H1 (cell line): ENCODE data around the gene BBLN. TPM values are rescaled to one million over a fixed set of nuclear protein-coding genes. Genes with fewer than 3 reads are reported as not detected.

Experiments used
- CTCF ChIA-PET: fragments of 300-600 bp; sonication (Branson Sonifier 250); formaldehyde crosslinking; loops from one replicate; lab custom pipeline; 2021; ENCODE audit not compliant: partially characterized antibody; lab: Charles Lee
- POLR2A ChIA-PET: fragments of 300-600 bp; sonication (Branson Sonifier 250); formaldehyde crosslinking; loops from one replicate; lab custom pipeline; 2021; ENCODE audit warnings: inconsistent platforms; ENCODE audit not compliant: partially characterized antibody; lab: Charles Lee
- DNase-seq, 2 experiments: peaks; one replicate each; pipeline versions ENCODE4 v3.0.0 to v3.0.0-alpha.2; 2010 to 2022; ENCODE audit warnings: low spot score in 2 of 2, low read depth in 1 of 2, mixed read lengths in 1 of 2
- FAIRE-seq: peaks from 2 replicates; lab custom pipeline; 2011; peaks lifted over from hg19 to GRCh38; lab: Jason Lieb, UNC
- H2AFZ ChIP-seq: 2 replicates; pipeline ENCODE4 v1.8.1; 2012; ENCODE audit warnings: low read length, inconsistent platforms
- H2AK5ac ChIP-seq: 2 replicates; pipeline ENCODE4 v1.6.1; 2013; ENCODE audit warnings: low read depth, low read length
- H2BK120ac ChIP-seq: replicated peaks from 2 replicates; pipeline ENCODE3; 2013; ENCODE audit warnings: low read depth, low read length, inconsistent platforms
- H2BK12ac ChIP-seq: 2 replicates; pipeline ENCODE4 v1.6.1; 2013; ENCODE audit warnings: low read depth, low read length
- H2BK15ac ChIP-seq: 2 replicates; pipeline ENCODE4 v1.6.1; 2013; ENCODE audit warnings: low read length
- H2BK20ac ChIP-seq: 2 replicates; pipeline ENCODE4 v1.6.1; 2013; ENCODE audit warnings: low read length
- H2BK5ac ChIP-seq: 2 replicates; pipeline ENCODE4 v1.6.1; 2013; ENCODE audit warnings: low read depth, low read length
- H3K14ac ChIP-seq: 2 replicates; pipeline ENCODE4 v1.6.1; 2013; ENCODE audit warnings: inconsistent platforms; ENCODE audit not compliant: insufficient read length
- H3K18ac ChIP-seq: 2 replicates; pipeline ENCODE4 v1.6.1; 2013; ENCODE audit warnings: low read length; ENCODE audit errors: extremely low read depth
- H3K23ac ChIP-seq: 2 replicates; pipeline ENCODE4 v1.6.1; 2013; ENCODE audit warnings: inconsistent platforms; ENCODE audit not compliant: insufficient read length
- H3K23me2 ChIP-seq: 2 replicates; pipeline ENCODE4 v1.6.1; 2013; ENCODE audit warnings: low read depth, low read length
- H3K27ac ChIP-seq: 2 replicates; pipeline ENCODE4 v1.6.1; 2011; ENCODE audit warnings: low read depth, low read length, inconsistent platforms
- H3K27me3 ChIP-seq, 4 experiments: replicated peaks in 1 of 4; 1 replicate in 1 of 4; 2 replicates in 3 of 4; pipeline versions ENCODE4 v1.6.1 to v1.8.1; 2011 to 2013; ENCODE audit warnings: low read length in 3 of 4, mild to moderate bottlenecking in 3 of 4, inconsistent platforms in 2 of 4, mixed read lengths in 2 of 4, moderate library complexity in 1 of 4; ENCODE audit not compliant: control insufficient read depth in 3 of 4, insufficient read depth in 3 of 4; ENCODE audit errors: extremely low read depth in 1 of 4
- H3K36me3 ChIP-seq, 4 experiments: 2 replicates each; pipeline versions ENCODE4 v1.6.1 to v1.8.1; 2011 to 2013; ENCODE audit warnings: mild to moderate bottlenecking in 4 of 4, low read length in 3 of 4, moderate library complexity in 2 of 4, control low read depth in 1 of 4, inconsistent platforms in 1 of 4; ENCODE audit not compliant: insufficient read depth in 4 of 4, control insufficient read depth in 2 of 4
- H3K4ac ChIP-seq: replicated peaks from 2 replicates; pipeline ENCODE3; 2013; ENCODE audit warnings: low read length, low read depth, mixed read lengths, inconsistent platforms; ENCODE audit not compliant: insufficient read length
- H3K4me1 ChIP-seq, 4 experiments: replicated peaks in 1 of 4; 1 replicate in 1 of 4; 2 replicates in 3 of 4; pipeline versions ENCODE4 v1.6.1 to v1.8.1; 2011 to 2013; ENCODE audit warnings: low read length in 3 of 4, inconsistent platforms in 2 of 4, mixed read lengths in 1 of 4; ENCODE audit not compliant: insufficient read depth in 4 of 4, control insufficient read depth in 3 of 4
- H3K4me2 ChIP-seq, 2 experiments: 2 replicates each; pipeline versions ENCODE4 v1.6.1 to v1.8.1; 2011 to 2013; ENCODE audit warnings: low read depth in 2 of 2, low read length in 2 of 2, control low read depth in 1 of 2, inconsistent platforms in 1 of 2, mild to moderate bottlenecking in 1 of 2; ENCODE audit not compliant: insufficient read depth in 1 of 2
- H3K4me3 ChIP-seq, 4 experiments: fragments of 200-600, 300-600 bp in 1 of 4; sonication (generic), shearing (Covaris generic), sonication (Bioruptor Twin) in 1 of 4; 2 replicates each; pipeline versions ENCODE4 v1.5.1 to v1.8.1; 2011 to 2016; ENCODE audit warnings: low read length in 4 of 4, low read depth in 3 of 4, control low read depth in 2 of 4, inconsistent platforms in 2 of 4, mild to moderate bottlenecking in 2 of 4, mixed read lengths in 1 of 4, moderate library complexity in 1 of 4; ENCODE audit not compliant: insufficient read depth in 2 of 4; ENCODE audit errors: extremely low read depth in 1 of 4
- H3K56ac ChIP-seq: replicated peaks from 2 replicates; pipeline ENCODE3; 2013; ENCODE audit warnings: low read depth, mild to moderate bottlenecking, mixed read lengths, low read length, inconsistent platforms; ENCODE audit not compliant: insufficient read length
- H3K79me1 ChIP-seq: 2 replicates; pipeline ENCODE4 v1.6.1; 2013; ENCODE audit warnings: low read depth, low read length, control low read depth
- H3K79me2 ChIP-seq, 2 experiments: 2 replicates each; pipeline versions ENCODE4 v1.6.1 to v1.8.1; 2012 to 2013; ENCODE audit warnings: low read length in 2 of 2, mild to moderate bottlenecking in 2 of 2, inconsistent platforms in 1 of 2; ENCODE audit not compliant: insufficient read depth in 2 of 2, control insufficient read depth in 1 of 2
- H3K9ac ChIP-seq, 4 experiments: replicated peaks in 1 of 4; 1 replicate in 1 of 4; 2 replicates in 3 of 4; pipeline versions ENCODE4 v1.6.1 to v1.8.1; 2011 to 2013; ENCODE audit warnings: low read depth in 3 of 4, low read length in 3 of 4, control low read depth in 2 of 4, mild to moderate bottlenecking in 2 of 4, moderate library complexity in 2 of 4, inconsistent platforms in 1 of 4; ENCODE audit errors: extremely low read depth in 1 of 4
- H3K9me3 ChIP-seq, 2 experiments: 2 replicates each; pipeline versions ENCODE4 v1.6.1 to v1.8.1; 2012 to 2013; ENCODE audit warnings: mild to moderate bottlenecking in 2 of 2, moderate library complexity in 2 of 2, control low read depth in 1 of 2, inconsistent platforms in 1 of 2, low read depth in 1 of 2, low read length in 1 of 2, mixed read lengths in 1 of 2; ENCODE audit not compliant: insufficient read depth in 2 of 2
- H4K20me1 ChIP-seq, 2 experiments: replicated peaks in 1 of 2; 2 replicates each; pipeline versions ENCODE3 to v1.8.1; 2011 to 2013; ENCODE audit warnings: inconsistent platforms in 2 of 2, low read length in 2 of 2, mild to moderate bottlenecking in 1 of 2; ENCODE audit not compliant: insufficient read depth in 2 of 2, control insufficient read depth in 1 of 2
- H4K5ac ChIP-seq: 2 replicates; pipeline ENCODE4 v1.6.1; 2013; ENCODE audit warnings: low read length, low read depth, mixed read lengths, inconsistent platforms; ENCODE audit not compliant: insufficient read length
- H4K8ac ChIP-seq: 2 replicates; pipeline ENCODE4 v1.8.0; 2013; ENCODE audit warnings: mild to moderate bottlenecking, moderate library complexity, low read length, inconsistent platforms; ENCODE audit not compliant: insufficient read depth; ENCODE audit errors: extremely low read depth
- H4K91ac ChIP-seq: replicated peaks from 2 replicates; pipeline ENCODE3; 2013; ENCODE audit warnings: low read length, mixed read lengths, inconsistent platforms; ENCODE audit not compliant: insufficient read length
- BCL11A ChIP-seq, 2 experiments: IDR thresholded peaks; one replicate each; pipeline ENCODE4 v1.6.1; 2011; ENCODE audit warnings: low read depth in 2 of 2, low read length in 2 of 2, mild to moderate bottlenecking in 2 of 2
- KDM5A ChIP-seq: fragments of 200-600 bp; IDR thresholded peaks from 2 replicates; pipeline ENCODE4 v1.7.1; 2012; ENCODE audit warnings: mild to moderate bottlenecking, low read length, inconsistent platforms, mixed read lengths
- MAFK ChIP-seq: IDR thresholded peaks from 2 replicates; pipeline ENCODE4 v1.6.1; 2012; ENCODE audit warnings: low read depth, mild to moderate bottlenecking, improper control_type of control experiment, low read length
- RNF2 ChIP-seq: fragments of 200-900, 300-1000 bp; sonication (generic); IDR thresholded peaks from 2 replicates; pipeline ENCODE4 v1.7.1; 2016; ENCODE audit warnings: borderline replicate concordance, low read depth, mild to moderate bottlenecking, antibody characterized with exemption, low read length; ENCODE audit not compliant: poor library complexity, severe bottlenecking; ENCODE audit errors: missing control alignments
- SAP30 ChIP-seq: fragments of 300-600 bp; sonication (generic); IDR thresholded peaks from 2 replicates; pipeline ENCODE4 v1.7.1; 2012; ENCODE audit warnings: low read length, moderate library complexity, mild to moderate bottlenecking, inconsistent platforms; ENCODE audit not compliant: insufficient read depth, insufficient replicate concordance
- SIN3A ChIP-seq, 2 experiments: IDR thresholded peaks in 1 of 2; conservative IDR thresholded peaks in 1 of 2; 2 replicates each; pipeline ENCODE4 v1.6.1; 2011 to 2012; ENCODE audit warnings: low read length in 2 of 2, improper control_type of control experiment in 1 of 2, low read depth in 1 of 2, mild to moderate bottlenecking in 1 of 2
- SIRT6 ChIP-seq: IDR thresholded peaks from one replicate; pipeline ENCODE4 v1.7.1; 2012; ENCODE audit warnings: low read length, inconsistent platforms
- SUZ12 ChIP-seq: fragments of 200-600 bp; sonication (generic); IDR thresholded peaks from 2 replicates; pipeline ENCODE4 v1.6.1; 2012; ENCODE audit warnings: mild to moderate bottlenecking, inconsistent platforms, low read length, moderate library complexity, mixed read lengths
- WGBS, 2 experiments: shearing (Covaris generic) in 1 of 2; methylation state at CpG; one replicate each; pipeline versions ENCODE4 v1.1.6 to v1.1.7; 2013 to 2015; ENCODE audit warnings: low lambda C conversion rate in 2 of 2, mixed read lengths in 2 of 2, inconsistent platforms in 1 of 2, low coverage in 1 of 2, missing lambda C conversion rate in 1 of 2; ENCODE audit not compliant: insufficient replicate concordance in 2 of 2, insufficient coverage in 1 of 2, insufficient read length in 1 of 2; ENCODE audit errors: extremely low coverage in 1 of 2, missing lambda C conversion rate in 1 of 2; 5-methylcytosine and 5-hydroxymethylcytosine counted together
- polyA plus RNA-seq, 7 experiments: library from polyadenylated mRNA; depleted of rRNA in 3 of 7; stranded (reverse) in 5 of 7; unstranded in 2 of 7; fragments of >200 nt in 5 of 7; fragments of 200-250 nt in 2 of 7; gene quantifications; 1 replicate in 5 of 7; 2 replicates in 1 of 7; 4 replicates in 1 of 7; pipeline versions ENCODE4 v1.2.1 to v1.2.3, GENCODE V29; 2011 to 2013; ENCODE audit warnings: missing spikeins in 2 of 7, mixed read lengths in 2 of 7
- total RNA-seq: library from RNA; stranded (reverse); fragmentation: NEBNext Ultra II Directional; extraction: Animal tissue kit (Norgen Biotek cat#: 25700); gene quantifications from 2 replicates; pipeline ENCODE4 v1.2.1, GENCODE V29; 2021

The BBLN gene
- total and polyA plus RNA-seq, 2 of the 8 experiments (the other 6 are each of a cell fraction or from before 2014, with no cell fraction given) = 63.1 to 164 TPM

GRCh38 chr9:128164307-128164885 lies 4.3 kb downstream of the BBLN start:
- no peak overlapping the region for H3K27ac ChIP-seq
- H3K4me2 ChIP-seq = no peak overlapping the region
- H2BK120ac ChIP-seq = no peak overlapping the region
- no peak overlapping the region for H2BK12ac ChIP-seq
- no peak overlapping the region for H2BK5ac ChIP-seq
- no peak overlapping the region for H2BK20ac ChIP-seq
- H3K9ac ChIP-seq = no peak overlapping the region
- no peak overlapping the region for H3K14ac ChIP-seq
- no peak overlapping the region for H4K8ac ChIP-seq
- no peak overlapping the region for H3K56ac ChIP-seq
- no peak overlapping the region for H3K4me3 ChIP-seq
- FAIRE-seq (no peak), DNase-seq (no peak)
- H4K20me1 ChIP-seq = peaks cover 3 to 4% of the 10 kb centered on the region in 2 experiments
- peaks cover 5% of the 10 kb centered on the region; the same call in 1 of the 2 replicates for H3K23me2 ChIP-seq
- POLR2A ChIA-PET = interaction anchor here (1.6 to 1.8 kb wide), 3 partner anchors 14 to 44 kb away, joined by 4 to 6 read pairs (median 4); no protein-coding TSS in a partner anchor
- H3K4ac ChIP-seq = no peak overlapping the region
- H3K36me3 ChIP-seq = peaks cover 3 to 50% (median 21%) of the 10 kb centered on the region in 4 experiments
- WGBS, 2 experiments = 87% methylated on average over 14 of the region's 14 CpGs; no CpG with 5 or more reads in 1 of the 2 experiments
- peaks cover 0 to 8% (median under 1%) of the 10 kb centered on the region in 4 experiments; a peak in 4 of 7 replicates for H3K4me1 ChIP-seq
- H3K18ac ChIP-seq = no peak overlapping the region
- CTCF ChIA-PET = interaction anchor here (1.4 to 2.4 kb wide), 3 partner anchors 14 to 91 kb away, joined by 3 to 7 read pairs (median 4); no protein-coding TSS in a partner anchor
- no peaks in the 10 kb centered on the region for H3K9me3 ChIP-seq
- no peak overlapping the region for H2AK5ac ChIP-seq
- no peaks in the 10 kb centered on the region for H3K27me3 ChIP-seq
- H2BK15ac ChIP-seq = no peak overlapping the region
- no peak overlapping the region for H3K23ac ChIP-seq
- 0 out of 2 replicates have a peak, but pooled peaks cover 8% of the 10 kb centered on the region for H3K79me1 ChIP-seq
- no peak overlapping the region for H2AFZ ChIP-seq
- no peak overlapping the region for H4K5ac ChIP-seq
- H4K91ac ChIP-seq = no peak overlapping the region
- H3K79me2 ChIP-seq = peaks cover 0 to 4% of the 10 kb centered on the region in 2 experiments; a peak in 1 of 4 replicates
- TF ChIP-seq SIN3A (conservative IDR thresholded peaks at IDR 0.05 in 1 of 2, IDR thresholded peaks at IDR 0.05 in 1 of 2; ENCODE audit: low read depth in 1 of 2, low read length in 2 of 2) (no peak), SIRT6 (no peak), SAP30 (no peak), BCL11A (IDR thresholded peaks at IDR 0.05; ENCODE audit: low read depth in 2 of 2, low read length in 2 of 2) (no peak), KDM5A (no peak), RNF2 (no peak), MAFK (no peak), SUZ12 (no peak)
